HG03097 (cell line): ENCODE data around the gene SPIN2A.
"Not testable (repeated sequence)": the region's sequence is repeated elsewhere in the genome, so short reads cannot be mapped to it uniquely, and the experiment has no call there.

Experiments
- ATAC-seq: cut with Tn5 transposase; IDR thresholded peaks from one replicate; pipeline ENCODE4 v1.9.1; 2021; ENCODE audit not compliant: unreplicated experiment, low FRiP score

SPIN2A gene

GRCh38 chrX:57103489-57103888 is 33.7 kb downstream of the SPIN2A start:
- ATAC-seq: no peak

DNA sequence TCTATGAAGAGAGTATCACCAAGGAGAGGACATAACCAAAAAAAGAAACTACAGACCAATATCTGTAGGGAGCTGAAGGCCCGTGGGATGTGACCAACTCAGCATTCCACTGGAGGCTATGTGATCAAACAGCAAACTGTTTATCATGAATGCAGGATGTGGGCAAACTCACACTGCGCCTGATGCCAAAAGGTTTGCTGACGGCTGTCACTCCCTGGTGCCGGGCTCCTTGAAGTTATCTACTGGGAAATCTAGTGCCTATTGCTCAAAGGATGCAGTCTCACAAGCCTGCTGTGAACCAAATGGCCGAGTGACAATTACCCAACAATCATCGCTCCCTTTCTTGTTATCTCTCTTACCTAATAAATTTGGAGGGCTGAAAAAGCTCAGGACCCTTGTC is 34.3 kb downstream of the SPIN2A start:
- not testable (repeated sequence) for ATAC-seq
